BLaER1 treated with 17β-estradiol and CSF1 and Interleukin-3, amounts not matched to agents 10 nM and 100 nM (cell line): Measurements from ENCODE around the gene NDE1.

Source experiments
- H3K27ac ChIP-seq, 11 experiments: shearing (Covaris generic); formaldehyde crosslinking; 2 replicates each; pipeline ENCODE4 v1.8.1; 2022
- H3K27me3 ChIP-seq, 11 experiments: shearing (Covaris generic); formaldehyde crosslinking; 2 replicates each; pipeline ENCODE4 v1.8.1; 2022
- H3K36me3 ChIP-seq, 11 experiments: shearing (Covaris generic); formaldehyde crosslinking; 2 replicates each; pipeline ENCODE4 v1.8.1; 2022
- H3K4me1 ChIP-seq, 10 experiments: shearing (Covaris generic); formaldehyde crosslinking; 2 replicates each; pipeline ENCODE4 v1.8.1; 2022
- H3K4me2 ChIP-seq, 11 experiments: shearing (Covaris generic); formaldehyde crosslinking; 2 replicates each; pipeline ENCODE4 v1.8.1; 2022
- H3K4me3 ChIP-seq, 10 experiments: shearing (Covaris generic); formaldehyde crosslinking; 2 replicates each; pipeline ENCODE4 v1.8.1; 2022
- H3K9ac ChIP-seq, 11 experiments: shearing (Covaris generic); formaldehyde crosslinking; 2 replicates each; pipeline ENCODE4 v1.8.1; 2022
- H3K9me3 ChIP-seq, 11 experiments: shearing (Covaris generic); formaldehyde crosslinking; replicated peaks in 1 of 11; 2 replicates each; pipeline ENCODE4 v1.8.1; 2022
- H4K20me1 ChIP-seq, 11 experiments: shearing (Covaris generic); formaldehyde crosslinking; 2 replicates each; pipeline ENCODE4 v1.8.1; 2022
- Cebpa-rat ChIP-seq, 11 experiments: shearing (Covaris generic); IDR thresholded peaks; 2 replicates each; pipeline ENCODE4 v1.8.1; 2022

The NDE1 gene

DNA sequence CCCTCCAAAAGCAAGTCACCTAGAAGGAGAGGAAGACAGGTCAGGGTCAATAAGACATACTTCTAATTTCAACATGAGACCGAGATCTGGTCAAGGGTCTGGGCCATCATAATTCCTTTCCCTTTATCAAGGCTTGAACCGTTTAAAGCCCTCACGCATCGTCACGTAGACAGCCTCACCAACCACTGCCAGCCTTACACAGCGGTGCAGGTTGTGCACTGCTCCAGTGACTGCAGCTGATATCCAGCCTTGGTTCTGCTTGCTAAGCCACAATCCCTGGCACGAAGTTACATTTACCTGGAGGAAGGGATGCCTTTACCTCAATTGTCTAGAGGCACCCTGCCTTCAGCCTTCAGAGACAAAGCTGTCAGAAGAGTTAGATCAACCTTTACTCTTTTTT is 121.6 kb downstream of the NDE1 start:
- no peak for TF ChIP-seq Cebpa-rat (IDR thresholded peaks at IDR 0.05)
- no peaks in the 10 kb centered on the region for H3K4me1 ChIP-seq
- no peaks in the 10 kb centered on the region for H3K27me3 ChIP-seq
- H3K9ac ChIP-seq, result no peak overlapping the region
- no peaks in the 10 kb centered on the region for H3K36me3 ChIP-seq
- peaks cover 5 to 15% (median 11%) of the 10 kb centered on the region in 11 experiments; a peak in 20 of 22 replicates for H3K9me3 ChIP-seq
- no peak overlapping the region for H3K4me2 ChIP-seq
- H4K20me1 ChIP-seq, result no peaks in the 10 kb centered on the region
- no peak overlapping the region for H3K4me3 ChIP-seq
- H3K27ac ChIP-seq, result no peak overlapping the region

DNA sequence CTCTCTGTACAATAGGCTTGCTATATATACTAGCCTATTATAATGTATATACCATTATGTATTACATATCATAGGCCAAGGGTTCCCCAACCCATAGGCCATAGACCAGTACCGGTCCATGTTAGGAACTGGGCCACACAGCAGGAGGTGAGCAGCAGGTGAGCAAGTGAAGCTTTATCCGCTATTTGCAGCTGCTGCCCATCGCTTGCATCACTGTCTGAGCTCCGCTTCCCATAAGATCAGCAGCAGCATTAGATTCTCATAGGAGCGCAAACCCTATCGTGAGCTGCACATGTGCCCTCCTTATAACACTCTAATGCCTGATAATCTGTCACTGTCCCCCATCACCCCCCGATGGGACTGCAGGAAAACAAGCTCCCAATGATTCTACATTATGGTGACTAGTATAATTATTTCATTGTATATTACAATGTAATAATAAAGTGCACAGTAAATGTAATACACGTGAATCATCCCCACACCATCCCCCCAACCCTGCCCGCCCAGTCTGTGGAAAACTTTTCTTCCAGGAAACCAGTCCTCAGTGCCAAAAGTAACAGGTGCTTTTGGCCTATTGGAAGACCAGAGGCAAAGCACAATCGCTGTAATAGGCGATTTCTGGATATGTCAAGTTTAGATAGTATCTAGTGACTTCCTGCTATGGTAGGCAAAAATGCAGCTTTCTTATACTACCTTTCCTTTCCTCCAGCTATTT is 122.7 kb downstream of the NDE1 start:
- no peak overlapping the region for H3K27ac ChIP-seq
- H3K9ac ChIP-seq, result no peak overlapping the region
- TF ChIP-seq Cebpa-rat (IDR thresholded peaks at IDR 0.05), result no peak
- peaks cover 5 to 12% (median 11%) of the 10 kb centered on the region in 11 experiments; a peak in 20 of 22 replicates for H3K9me3 ChIP-seq
- no peak overlapping the region for H3K4me2 ChIP-seq
- peaks cover 0 to 10% (median 5%) of the 10 kb centered on the region in 10 experiments; a peak in 14 of 20 replicates for H3K4me1 ChIP-seq
- H3K4me3 ChIP-seq, result no peak overlapping the region
- no peaks in the 10 kb centered on the region for H4K20me1 ChIP-seq
- H3K27me3 ChIP-seq, result no peaks in the 10 kb centered on the region
- H3K36me3 ChIP-seq, result no peaks in the 10 kb centered on the region

DNA sequence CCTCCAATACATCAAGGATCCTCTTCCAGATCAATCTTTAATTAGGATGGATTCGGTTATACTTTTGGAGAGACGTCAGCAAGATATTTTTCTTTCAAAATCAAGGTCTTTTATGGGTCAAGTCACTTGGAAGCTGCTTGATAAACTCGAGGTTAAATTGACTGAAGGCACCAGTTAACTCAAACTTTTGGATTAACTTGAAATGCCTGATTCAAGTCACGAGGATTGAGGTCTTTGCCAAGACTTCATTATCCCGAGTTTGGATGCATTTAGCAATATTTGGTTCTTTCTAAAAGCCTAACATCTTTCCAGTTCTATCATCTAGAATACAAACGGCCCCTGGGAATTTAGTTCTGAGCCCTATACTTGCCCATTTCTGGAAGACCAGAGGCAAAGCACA is 123.9 kb downstream of the NDE1 start:
- no peak for TF ChIP-seq Cebpa-rat (IDR thresholded peaks at IDR 0.05)
- Histone ChIP-seq H3K9ac (no peak overlapping the region), H4K20me1 (no peaks in the 10 kb centered on the region), H3K4me2 (no peak overlapping the region), H3K4me1 (peaks cover 0 to 23% (median 17%) of the 10 kb centered on the region in 10 experiments; a peak in 16 of 20 replicates), H3K27me3 (no peaks in the 10 kb centered on the region), H3K9me3 (no peaks in the 10 kb centered on the region), H3K27ac (no peak overlapping the region), H3K36me3 (no peaks in the 10 kb centered on the region), H3K4me3 (no peak overlapping the region)

DNA sequence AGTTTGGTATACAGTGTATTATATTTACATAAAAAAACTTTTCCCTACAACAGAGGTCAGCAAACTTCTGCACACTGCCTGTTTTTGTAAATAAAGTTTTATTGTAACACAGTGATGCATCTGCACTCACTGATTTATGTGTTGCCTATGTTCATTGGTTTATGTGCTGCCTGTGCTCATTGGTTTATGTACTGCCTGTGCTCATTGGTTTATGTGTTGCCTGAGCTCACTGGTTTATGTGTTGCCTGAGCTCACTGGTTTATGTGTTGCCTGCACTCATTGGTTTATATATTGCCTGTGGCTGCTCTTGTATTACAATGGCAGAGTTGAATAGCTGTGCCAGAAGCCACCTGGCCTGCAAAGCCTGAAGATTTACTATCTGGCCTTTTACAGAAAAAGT is 125.2 kb downstream of the NDE1 start:
- no peaks in the 10 kb centered on the region for H3K36me3 ChIP-seq
- no peak for TF ChIP-seq Cebpa-rat (IDR thresholded peaks at IDR 0.05)

DNA sequence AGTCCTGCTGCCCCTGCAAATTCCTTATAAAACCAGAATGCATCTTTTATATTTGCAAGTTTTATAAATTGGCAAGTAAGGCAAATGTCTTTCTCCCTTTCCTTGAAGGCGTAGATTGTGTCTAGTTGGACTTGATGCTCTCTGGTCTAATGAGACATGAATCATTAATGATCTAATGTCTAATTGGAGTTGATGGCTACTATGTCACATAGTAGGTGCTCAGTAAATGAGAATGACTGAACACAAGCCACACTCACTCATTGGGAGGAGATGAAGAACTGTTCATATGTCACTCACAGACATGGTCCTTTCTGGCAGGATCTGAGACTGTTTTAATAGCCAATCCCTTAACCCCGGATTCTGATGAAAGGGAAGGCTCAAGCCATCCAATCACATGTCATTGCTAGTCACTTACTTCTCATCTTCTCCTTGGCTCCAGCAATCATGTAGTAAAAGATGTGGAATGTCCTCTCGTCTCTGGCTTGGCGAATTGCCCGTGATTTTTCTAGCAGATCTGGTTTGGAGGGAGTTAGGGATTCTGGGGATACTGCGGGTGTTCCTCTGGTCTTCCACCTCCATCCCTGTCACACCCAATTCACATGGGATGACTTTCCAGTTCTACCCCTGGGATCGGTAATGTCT is 125.7 kb downstream of the NDE1 start:
- Histone ChIP-seq H4K20me1 (no peaks in the 10 kb centered on the region), H3K4me2 (no peak overlapping the region), H3K27ac (no peak overlapping the region), H3K36me3 (no peaks in the 10 kb centered on the region), H3K4me1 (peaks cover 0 to 36% (median 21%) of the 10 kb centered on the region in 10 experiments; a peak in 16 of 20 replicates), H3K4me3 (no peak overlapping the region), H3K9me3 (no peaks in the 10 kb centered on the region), H3K9ac (no peak overlapping the region), H3K27me3 (no peaks in the 10 kb centered on the region)
- no peak for TF ChIP-seq Cebpa-rat (IDR thresholded peaks at IDR 0.05)

More for the DNA sequence above, 125.2 kb downstream of the NDE1 start:
- Histone ChIP-seq H3K27ac (no peak overlapping the region), H3K4me3 (no peak overlapping the region), H3K9ac (no peak overlapping the region), H3K4me1 (peaks cover 0 to 35% (median 21%) of the 10 kb centered on the region in 10 experiments; a peak in 16 of 20 replicates), H3K4me2 (no peak overlapping the region), H3K27me3 (no peaks in the 10 kb centered on the region), H3K9me3 (no peaks in the 10 kb centered on the region), H4K20me1 (no peaks in the 10 kb centered on the region)
